Measurements from ENCODE around the gene L1TD1.

The L1TD1 gene

DNA sequence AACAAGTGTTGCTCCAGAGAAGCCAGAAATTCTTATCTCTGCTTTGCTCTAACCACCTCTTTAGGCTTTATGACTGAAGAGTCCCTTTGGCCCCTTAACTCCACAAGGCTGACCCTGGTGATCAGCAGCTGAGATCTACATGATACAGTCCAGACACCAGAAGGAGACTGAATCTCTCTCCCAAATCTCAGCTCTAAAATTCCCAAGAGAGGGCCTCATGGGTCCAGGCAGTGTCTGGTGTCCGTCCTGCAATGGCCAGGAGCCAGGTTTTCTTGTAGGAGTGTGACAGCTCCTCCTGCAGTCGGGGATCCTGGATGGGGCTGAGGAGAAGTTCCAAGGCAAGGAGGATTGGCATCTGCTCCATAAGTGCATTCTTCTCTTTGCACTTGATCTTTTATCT is 35.3 kb downstream of the L1TD1 start:
- POLR2A ChIA-PET = no interaction called here

DNA sequence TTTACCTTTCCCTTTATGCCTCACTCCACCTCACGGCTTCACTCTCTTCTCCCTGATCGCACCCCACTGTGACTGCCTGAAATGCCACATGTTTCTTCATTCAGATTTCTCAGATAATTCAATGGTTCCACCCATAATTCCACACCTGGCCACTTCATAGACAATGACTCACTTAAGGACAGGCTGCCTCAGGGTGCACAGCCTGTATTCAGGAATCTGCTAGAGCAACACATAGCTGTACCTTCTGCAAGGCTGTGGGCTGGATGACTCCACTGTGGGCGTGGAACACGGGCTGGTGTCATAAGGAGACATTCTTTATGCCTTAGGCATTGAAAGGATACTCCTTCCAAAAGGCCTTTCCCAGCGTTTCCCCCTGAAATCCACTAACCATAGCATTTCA is 36.1 kb downstream of the L1TD1 start:
- TF ChIP-seq ZNF785 (tag by site-specific recombination; IDR thresholded peaks at IDR 0.05) (no peak), ZFHX2 (tag by site-specific recombination; conservative IDR thresholded peaks at IDR 0.05) (peak; percentile 46; the same call in 1 of the 2 replicates), HOXC10 (CRISPR knock-in tag; IDR thresholded peaks at IDR 0.05) (no peak)
- TF ChIP-seq, protein P1, sequence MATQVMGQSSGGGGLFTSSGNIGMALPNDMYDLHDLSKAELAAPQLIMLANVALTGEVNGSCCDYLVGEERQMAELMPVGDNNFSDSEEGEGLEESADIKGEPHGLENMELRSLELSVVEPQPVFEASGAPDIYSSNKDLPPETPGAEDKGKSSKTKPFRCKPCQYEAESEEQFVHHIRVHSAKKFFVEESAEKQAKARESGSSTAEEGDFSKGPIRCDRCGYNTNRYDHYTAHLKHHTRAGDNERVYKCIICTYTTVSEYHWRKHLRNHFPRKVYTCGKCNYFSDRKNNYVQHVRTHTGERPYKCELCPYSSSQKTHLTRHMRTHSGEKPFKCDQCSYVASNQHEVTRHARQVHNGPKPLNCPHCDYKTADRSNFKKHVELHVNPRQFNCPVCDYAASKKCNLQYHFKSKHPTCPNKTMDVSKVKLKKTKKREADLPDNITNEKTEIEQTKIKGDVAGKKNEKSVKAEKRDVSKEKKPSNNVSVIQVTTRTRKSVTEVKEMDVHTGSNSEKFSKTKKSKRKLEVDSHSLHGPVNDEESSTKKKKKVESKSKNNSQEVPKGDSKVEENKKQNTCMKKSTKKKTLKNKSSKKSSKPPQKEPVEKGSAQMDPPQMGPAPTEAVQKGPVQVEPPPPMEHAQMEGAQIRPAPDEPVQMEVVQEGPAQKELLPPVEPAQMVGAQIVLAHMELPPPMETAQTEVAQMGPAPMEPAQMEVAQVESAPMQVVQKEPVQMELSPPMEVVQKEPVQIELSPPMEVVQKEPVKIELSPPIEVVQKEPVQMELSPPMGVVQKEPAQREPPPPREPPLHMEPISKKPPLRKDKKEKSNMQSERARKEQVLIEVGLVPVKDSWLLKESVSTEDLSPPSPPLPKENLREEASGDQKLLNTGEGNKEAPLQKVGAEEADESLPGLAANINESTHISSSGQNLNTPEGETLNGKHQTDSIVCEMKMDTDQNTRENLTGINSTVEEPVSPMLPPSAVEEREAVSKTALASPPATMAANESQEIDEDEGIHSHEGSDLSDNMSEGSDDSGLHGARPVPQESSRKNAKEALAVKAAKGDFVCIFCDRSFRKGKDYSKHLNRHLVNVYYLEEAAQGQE (tag by site-specific recombination; IDR thresholded peaks at IDR 0.05) = no peak
- TF ChIP-seq, protein P2, sequence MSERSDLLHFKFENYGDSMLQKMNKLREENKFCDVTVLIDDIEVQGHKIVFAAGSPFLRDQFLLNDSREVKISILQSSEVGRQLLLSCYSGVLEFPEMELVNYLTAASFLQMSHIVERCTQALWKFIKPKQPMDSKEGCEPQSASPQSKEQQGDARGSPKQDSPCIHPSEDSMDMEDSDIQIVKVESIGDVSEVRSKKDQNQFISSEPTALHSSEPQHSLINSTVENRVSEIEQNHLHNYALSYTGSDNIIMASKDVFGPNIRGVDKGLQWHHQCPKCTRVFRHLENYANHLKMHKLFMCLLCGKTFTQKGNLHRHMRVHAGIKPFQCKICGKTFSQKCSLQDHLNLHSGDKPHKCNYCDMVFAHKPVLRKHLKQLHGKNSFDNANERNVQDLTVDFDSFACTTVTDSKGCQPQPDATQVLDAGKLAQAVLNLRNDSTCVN (tag by site-specific recombination; optimal IDR thresholded peaks at IDR 0.05) = no peak
- H3K4me1 ChIP-seq (ENCODE audit: control insufficient read depth, insufficient read depth, low read length) = 0 out of 2 replicates have a peak, but pooled peaks cover 2% of the 10 kb centered on the region
- no peaks in the 10 kb centered on the region for H3K9me3 ChIP-seq (ENCODE audit: control insufficient read depth, insufficient read depth, low read depth, low read length)
- no peak overlapping the region for H3K4me3 ChIP-seq (ENCODE audit: low read depth, low read length)
- ChIA-PET POLR2A (no interaction called here), CTCF (interaction anchor here (1.3 kb wide), 1 partner anchor 55 kb away, joined by 3 read pairs; no protein-coding TSS in a partner anchor)
- H3K36me3 ChIP-seq (ENCODE audit: control insufficient read depth in 2 of 2, insufficient read depth in 1 of 2, low read length in 2 of 2) = no peaks in the 10 kb centered on the region
- no peak overlapping the region for H3K27ac ChIP-seq (ENCODE audit: extremely low read depth, low read depth, low read length)

More for the DNA sequence above, 35.3 kb downstream of the L1TD1 start:
- CTCF ChIA-PET = interaction anchor here (0.6 to 1.3 kb wide), 5 partner anchors 23 to 177 kb away, joined by 3 read pairs; no protein-coding TSS in a partner anchor
- TF ChIP-seq ZNF335 (tag by site-specific recombination; conservative IDR thresholded peaks at IDR 0.05) (peak; percentile 42), ZNF239 (tag by site-specific recombination; IDR thresholded peaks at IDR 0.05) (no peak), ZNF785 (tag by site-specific recombination; IDR thresholded peaks at IDR 0.05) (no peak), IKZF3 (tag by site-specific recombination; IDR thresholded peaks at IDR 0.05) (no peak)
- H3K27ac ChIP-seq (ENCODE audit: extremely low read depth, low read depth, low read length) = no peak overlapping the region
- H3K36me3 ChIP-seq (ENCODE audit: control insufficient read depth in 2 of 2, insufficient read depth in 1 of 2, low read length in 2 of 2) = no peaks in the 10 kb centered on the region
- H3K4me1 ChIP-seq (ENCODE audit: control insufficient read depth, insufficient read depth, low read length) = 0 out of 2 replicates have a peak, but pooled peaks cover 2% of the 10 kb centered on the region
- no peak overlapping the region for H3K4me3 ChIP-seq (ENCODE audit: low read depth, low read length)
- no peaks in the 10 kb centered on the region for H3K9me3 ChIP-seq (ENCODE audit: control insufficient read depth, insufficient read depth, low read depth, low read length)

DNA sequence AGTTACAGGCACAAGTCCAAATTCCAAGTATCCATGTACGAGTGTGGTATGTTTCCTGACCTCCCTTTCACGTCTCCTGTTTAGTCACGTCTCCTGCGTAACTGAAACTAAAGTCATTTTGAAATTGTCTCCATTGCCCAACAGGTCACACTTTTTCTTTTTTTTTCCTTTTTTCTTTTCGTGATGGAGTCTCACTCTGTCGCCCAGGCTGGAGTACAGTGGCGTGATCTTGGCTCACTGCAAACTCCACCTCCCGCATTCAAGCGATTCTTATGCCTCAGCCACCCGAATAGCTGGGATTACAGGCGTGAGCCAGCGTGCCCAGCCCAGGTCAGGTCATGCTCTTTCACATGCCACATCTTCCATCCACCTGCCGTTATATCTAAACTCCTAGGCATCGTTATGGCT is 38.2 kb downstream of the L1TD1 start:
- Histone ChIP-seq H3K36me3 (ENCODE audit: control insufficient read depth in 2 of 2, insufficient read depth in 1 of 2, low read length in 2 of 2) (no peaks in the 10 kb centered on the region), H3K9me3 (ENCODE audit: control insufficient read depth, insufficient read depth, low read depth, low read length) (no peaks in the 10 kb centered on the region), H3K4me3 (ENCODE audit: low read depth, low read length) (no peak overlapping the region), H3K4me1 (ENCODE audit: control insufficient read depth, insufficient read depth, low read length) (0 out of 2 replicates have a peak, but pooled peaks cover 2% of the 10 kb centered on the region), H3K27ac (ENCODE audit: extremely low read depth, low read depth, low read length) (no peak overlapping the region)
- ChIA-PET POLR2A (no interaction called here), CTCF (interaction anchor here (0.9 kb wide), 1 partner anchor 98 kb away, joined by 3 read pairs; no protein-coding TSS in a partner anchor)
- TF ChIP-seq TCF7L2 (IDR thresholded peaks at IDR 0.05; ENCODE audit: borderline replicate concordance, low read depth, low read length) = no peak
- no peak for TF ChIP-seq ZNF76 (tag by site-specific recombination; IDR thresholded peaks at IDR 0.05; ENCODE audit: borderline replicate concordance, low read depth)
- no peak for TF ChIP-seq ZNF239 (tag by site-specific recombination; IDR thresholded peaks at IDR 0.05)
- no peak for TF ChIP-seq ZNF37A (tag by site-specific recombination; IDR thresholded peaks at IDR 0.05)
- TF ChIP-seq RBAK (tag by site-specific recombination; IDR thresholded peaks at IDR 0.05) = no peak
- no peak for TF ChIP-seq ZNF701 (tag by site-specific recombination; IDR thresholded peaks at IDR 0.05)
- no peak for TF ChIP-seq ZNF121 (tag by site-specific recombination; IDR thresholded peaks at IDR 0.05)
- TF ChIP-seq ZNF621 (tag by site-specific recombination; IDR thresholded peaks at IDR 0.05) = no peak
